Kidney (tissue), 14 donors: ENCODE measurements around the gene DIS3L2. TPM values are rescaled to one million over a fixed set of nuclear protein-coding genes. Genes with fewer than 3 reads are reported as not detected.
A peak's percentile ranks its signal among the peaks of the same experiment; 100 is the strongest.
"Not testable (repeated sequence)": the region's sequence is repeated elsewhere in the genome, so short reads cannot be mapped to it uniquely, and the experiment has no call there.

Source experiments
- DNase-seq, 5 donors: peaks; one replicate each; pipeline ENCODE4 v3.0.0-alpha.2; 2013 to 2020
- FAIRE-seq: peaks from 2 replicates; lab custom pipeline; 2012; peaks lifted over from hg19 to GRCh38; lab: Jason Lieb, UNC
- H3K27ac ChIP-seq, 2 donors: one replicate each; pipeline ENCODE4 v1.7.0; 2013; ENCODE audit warnings: low read depth in 2 of 2, low read length in 2 of 2, inconsistent platforms in 1 of 2
- H3K27me3 ChIP-seq: one replicate; pipeline ENCODE4 v1.7.1; 2013; ENCODE audit warnings: low read length, inconsistent platforms; ENCODE audit not compliant: control insufficient read depth, insufficient read depth
- H3K36me3 ChIP-seq, 3 donors: one replicate each; pipeline versions ENCODE4 v1.7.0 to v1.7.1; 2013; ENCODE audit warnings: low read length in 3 of 3, control low read depth in 1 of 3, inconsistent platforms in 1 of 3; ENCODE audit not compliant: insufficient read depth in 3 of 3, control insufficient read depth in 2 of 3
- H3K4me1 ChIP-seq, 3 donors: one replicate each; pipeline versions ENCODE4 v1.7.0 to v1.7.1; 2013; ENCODE audit warnings: low read length in 3 of 3, inconsistent platforms in 1 of 3, low read depth in 1 of 3; ENCODE audit not compliant: control insufficient read depth in 2 of 3, insufficient read depth in 2 of 3
- H3K4me3 ChIP-seq, 3 donors: one replicate each; pipeline versions ENCODE4 v1.7.0 to v1.8.1; 2013; ENCODE audit warnings: low read length in 3 of 3, control low read depth in 1 of 3, inconsistent platforms in 1 of 3
- H3K9ac ChIP-seq, 3 donors: one replicate each; pipeline versions ENCODE4 v1.7.0 to v1.7.1; 2013; ENCODE audit warnings: low read length in 3 of 3, control low read depth in 1 of 3, inconsistent platforms in 1 of 3
- H3K9me3 ChIP-seq, 3 donors: one replicate each; pipeline versions ENCODE4 v1.7.0 to v1.7.1; 2013; ENCODE audit warnings: low read length in 3 of 3, control low read depth in 1 of 3, inconsistent platforms in 1 of 3; ENCODE audit not compliant: control insufficient read depth in 2 of 3, insufficient read depth in 1 of 3
- intact Hi-C: fragments of 100-400 bp; cut with DNase I; formaldehyde crosslinking; loops from one replicate; pipeline ENCODE4 v1.11.1; 2022
- polyA plus RNA-seq: library from polyadenylated mRNA; stranded (reverse); fragments of 350-450 nt; fragmentation: Illumina TruSeq; extraction: RNeasy Lipid Tissue Mini Kit (QIAGEN cat#74804); gene quantifications from one replicate; pipeline ENCODE4 v1.2.3, GENCODE V29; 2014; ENCODE audit warnings: low read depth, low replicate concordance; ENCODE audit not compliant: insufficient read depth
- total RNA-seq: library from RNA; stranded (reverse); fragmentation: NEBNext Ultra II Directional; extraction: Animal tissue kit (Norgen Biotek cat#: 25700); gene quantifications from one replicate; pipeline ENCODE4 v1.2.1, GENCODE V29; 2021
- TF ChIP-seq, protein P1 (sequence below): IDR thresholded peaks from 3 replicates; pipeline ENCODE4 v1.5.1; 2012; ENCODE audit warnings: mild to moderate bottlenecking, moderate library complexity, borderline replicate concordance; ENCODE audit not compliant: insufficient read depth; ENCODE audit errors: extremely low read depth
- donor health status: control.
- donor health status: control.
- donor health status: control.
- donor health status: control.
- donor health status: control.
- donor health status: DM: yes; HTN: yes; CAD: no.
- donor health status: Normal renal cell carcinoma (clear cell type).

The DIS3L2 gene
- total and polyA plus RNA-seq, 2 donors from 2014 or later, result 12.3 to 47.7 TPM

DNA sequence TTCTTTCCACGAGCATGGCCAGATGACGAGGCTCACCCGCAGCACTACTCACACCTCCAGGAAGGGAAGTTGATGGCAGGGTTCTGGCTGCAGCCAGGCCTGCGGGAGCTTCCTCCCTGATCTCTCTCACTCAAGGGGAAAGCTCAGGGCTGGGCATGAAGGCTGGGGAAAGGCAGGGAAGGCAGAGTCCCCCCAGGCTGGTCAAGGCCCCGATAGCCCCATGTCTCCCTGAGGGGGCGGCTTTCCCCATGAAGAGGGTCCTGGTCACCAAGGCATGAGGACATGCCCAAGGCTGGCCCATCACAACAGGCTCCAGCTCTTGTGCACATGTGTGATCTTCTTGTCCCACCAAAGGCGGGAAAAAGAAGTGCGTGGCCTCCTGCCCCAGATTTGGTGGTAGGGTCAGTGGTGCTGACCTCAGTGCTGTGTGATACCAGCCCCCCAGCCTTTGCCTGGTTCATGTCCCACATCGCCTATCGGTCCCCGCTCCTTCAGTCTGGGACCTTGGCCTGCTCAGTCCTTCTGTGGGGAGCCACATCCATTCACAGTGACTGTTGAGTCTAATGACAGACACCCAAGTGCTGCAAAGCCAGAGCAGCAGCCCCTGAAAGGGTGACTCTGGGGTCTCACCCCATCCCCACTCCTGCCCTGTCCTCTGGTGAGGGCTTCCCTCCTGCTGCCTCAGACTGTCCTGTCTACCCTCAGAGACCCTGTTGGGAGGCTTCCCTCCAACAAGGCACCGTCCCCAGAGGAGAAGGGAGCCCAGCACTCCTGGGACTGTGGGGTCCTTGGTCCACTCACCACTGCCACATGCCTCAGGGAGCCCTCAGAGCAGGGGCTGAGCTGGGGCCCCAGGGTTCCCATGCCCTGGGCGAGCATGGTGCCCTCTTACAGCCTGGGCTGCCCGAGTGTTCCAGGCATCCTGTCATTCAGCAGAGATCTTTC, 367.3 kb downstream of the DIS3L2 start:
- Histone ChIP-seq H3K9ac (no peak overlapping the region), H3K27ac (no peak overlapping the region), H3K9me3 (no peaks in the 10 kb centered on the region), H3K4me1 (peaks cover 0 to 4% (median 0%) of the 10 kb centered on the region in 3 donors), H3K36me3 (no peaks in the 10 kb centered on the region), H3K27me3 (no peaks in the 10 kb centered on the region), H3K4me3 (no peak overlapping the region)
- DNase-seq (peak in 2 of 5 donors; percentile 32 to 57), FAIRE-seq (no peak)
- intact Hi-C loops, result loop anchor here (10.0 kb wide), 1 partner anchor 404 kb away; the partner anchor contains the start of gene NPPC
- TF ChIP-seq, protein P1, sequence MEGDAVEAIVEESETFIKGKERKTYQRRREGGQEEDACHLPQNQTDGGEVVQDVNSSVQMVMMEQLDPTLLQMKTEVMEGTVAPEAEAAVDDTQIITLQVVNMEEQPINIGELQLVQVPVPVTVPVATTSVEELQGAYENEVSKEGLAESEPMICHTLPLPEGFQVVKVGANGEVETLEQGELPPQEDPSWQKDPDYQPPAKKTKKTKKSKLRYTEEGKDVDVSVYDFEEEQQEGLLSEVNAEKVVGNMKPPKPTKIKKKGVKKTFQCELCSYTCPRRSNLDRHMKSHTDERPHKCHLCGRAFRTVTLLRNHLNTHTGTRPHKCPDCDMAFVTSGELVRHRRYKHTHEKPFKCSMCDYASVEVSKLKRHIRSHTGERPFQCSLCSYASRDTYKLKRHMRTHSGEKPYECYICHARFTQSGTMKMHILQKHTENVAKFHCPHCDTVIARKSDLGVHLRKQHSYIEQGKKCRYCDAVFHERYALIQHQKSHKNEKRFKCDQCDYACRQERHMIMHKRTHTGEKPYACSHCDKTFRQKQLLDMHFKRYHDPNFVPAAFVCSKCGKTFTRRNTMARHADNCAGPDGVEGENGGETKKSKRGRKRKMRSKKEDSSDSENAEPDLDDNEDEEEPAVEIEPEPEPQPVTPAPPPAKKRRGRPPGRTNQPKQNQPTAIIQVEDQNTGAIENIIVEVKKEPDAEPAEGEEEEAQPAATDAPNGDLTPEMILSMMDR, result no peak

DNA sequence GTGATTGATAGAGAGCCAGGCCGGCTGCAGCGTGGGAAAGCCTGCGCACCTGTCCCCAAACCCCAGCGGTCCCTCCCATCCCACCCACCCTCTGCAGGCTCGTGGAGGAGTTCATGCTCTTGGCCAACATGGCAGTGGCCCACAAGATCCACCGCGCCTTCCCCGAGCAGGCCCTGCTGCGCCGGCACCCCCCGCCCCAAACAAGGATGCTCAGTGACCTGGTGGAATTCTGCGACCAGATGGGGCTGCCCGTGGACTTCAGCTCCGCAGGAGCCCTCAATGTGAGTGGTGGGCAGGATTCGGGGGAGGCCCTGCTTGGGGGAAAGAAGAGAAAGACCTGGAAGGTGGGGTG, 368.2 kb downstream of the DIS3L2 start:
- DNase-seq, result peak in 2 of 5 donors; percentile 43 to 66
- H3K4me3 ChIP-seq, result no peak overlapping the region
- H3K36me3 ChIP-seq, result no peaks in the 10 kb centered on the region
- H3K27me3 ChIP-seq, result no peaks in the 10 kb centered on the region
- no peaks in the 10 kb centered on the region for H3K9me3 ChIP-seq
- intact Hi-C loops, result loop anchor here (10.0 kb wide), 1 partner anchor 405 kb away; the partner anchor contains the start of gene NPPC
- peaks cover 0 to 4% (median 0%) of the 10 kb centered on the region in 3 donors for H3K4me1 ChIP-seq
- FAIRE-seq, result no peak
- no peak overlapping the region for H3K9ac ChIP-seq
- H3K27ac ChIP-seq, result no peak overlapping the region
- TF ChIP-seq, protein P1, result no peak

DNA sequence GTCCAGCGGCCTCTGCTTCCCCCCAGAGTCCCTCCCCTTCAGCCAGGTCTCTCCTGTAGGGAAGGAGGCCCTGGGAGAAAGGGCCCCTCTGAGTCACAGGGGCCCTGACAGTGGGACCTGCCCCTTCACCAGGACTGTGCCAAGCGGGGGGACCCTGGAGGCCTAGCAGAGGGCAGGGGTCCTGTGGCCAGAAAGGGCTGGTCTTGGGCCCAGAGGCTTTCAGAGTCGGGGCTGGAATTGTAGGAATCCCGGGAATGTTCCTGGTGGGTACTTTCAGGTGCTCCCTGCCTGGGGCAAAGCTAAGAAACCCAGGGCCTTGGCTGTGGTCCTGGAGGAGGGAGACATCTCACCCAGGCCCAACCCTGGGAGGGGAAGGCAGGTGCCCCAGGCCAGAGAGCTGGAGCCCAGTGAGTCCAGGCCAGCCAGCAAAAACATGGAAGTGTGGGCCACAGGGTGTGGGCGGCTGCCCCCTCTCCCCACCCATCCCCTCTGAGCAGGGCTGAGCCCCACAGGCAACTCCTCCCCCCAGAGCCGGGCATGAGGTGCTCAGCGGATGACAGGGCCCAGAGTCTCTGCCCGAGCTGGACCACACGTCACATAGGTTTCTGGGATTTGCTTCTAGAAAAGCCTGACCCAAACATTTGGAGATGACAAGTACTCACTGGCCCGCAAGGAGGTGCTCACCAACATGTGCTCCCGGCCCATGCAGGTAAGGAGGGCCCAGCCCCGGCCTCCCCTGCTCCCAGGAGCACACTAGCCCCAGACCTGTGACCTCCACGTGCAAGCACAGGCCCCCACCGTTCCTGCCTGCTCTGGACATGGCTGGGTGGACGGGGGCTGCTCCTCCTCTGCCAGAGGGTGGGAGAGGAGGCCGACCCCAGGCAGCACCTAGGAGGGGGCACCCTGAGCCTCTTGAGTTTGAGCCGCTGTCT, 368.8 kb downstream of the DIS3L2 start:
- TF ChIP-seq, protein P1, result no peak
- H3K9me3 ChIP-seq, result no peaks in the 10 kb centered on the region
- no peaks in the 10 kb centered on the region for H3K27me3 ChIP-seq
- DNase-seq (peak in 2 of 5 donors; percentile 33 to 64), FAIRE-seq (no peak)
- H3K4me3 ChIP-seq, result no peak overlapping the region
- H3K9ac ChIP-seq, result no peak overlapping the region
- no peaks in the 10 kb centered on the region for H3K36me3 ChIP-seq
- peaks cover 0 to 4% (median 0%) of the 10 kb centered on the region in 3 donors for H3K4me1 ChIP-seq
- no peak overlapping the region for H3K27ac ChIP-seq
- intact Hi-C loops, result no loop called here

DNA sequence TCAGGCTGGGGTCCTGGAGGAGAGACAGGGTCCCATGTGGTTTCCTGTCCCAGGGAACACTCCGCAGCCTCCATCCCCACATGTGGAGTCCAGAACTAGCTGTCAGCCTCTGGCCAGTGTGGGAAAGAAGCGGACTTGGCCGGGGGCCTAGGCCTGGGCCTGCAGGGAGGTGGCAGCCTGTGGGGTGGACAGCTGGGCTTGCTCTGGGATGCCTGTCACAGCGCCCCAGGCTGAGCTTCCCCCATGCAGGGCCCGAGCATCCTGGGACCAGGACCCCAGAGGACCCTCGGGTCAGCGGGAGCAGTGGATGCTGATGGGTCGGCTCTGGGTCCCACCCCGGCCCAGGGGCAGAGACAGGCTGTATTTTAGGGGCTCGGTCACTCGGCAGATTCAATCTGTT, 369.5 kb downstream of the DIS3L2 start:
- H3K36me3 ChIP-seq, H3K4me3 ChIP-seq, intact Hi-C loops, FAIRE-seq, H3K9ac ChIP-seq, H3K9me3 ChIP-seq, H3K27ac ChIP-seq, H3K27me3 ChIP-seq, H3K4me1 ChIP-seq: not testable (repeated sequence)
- DNase-seq, result peak; percentile 28 to 89 (median 60)

DNA sequence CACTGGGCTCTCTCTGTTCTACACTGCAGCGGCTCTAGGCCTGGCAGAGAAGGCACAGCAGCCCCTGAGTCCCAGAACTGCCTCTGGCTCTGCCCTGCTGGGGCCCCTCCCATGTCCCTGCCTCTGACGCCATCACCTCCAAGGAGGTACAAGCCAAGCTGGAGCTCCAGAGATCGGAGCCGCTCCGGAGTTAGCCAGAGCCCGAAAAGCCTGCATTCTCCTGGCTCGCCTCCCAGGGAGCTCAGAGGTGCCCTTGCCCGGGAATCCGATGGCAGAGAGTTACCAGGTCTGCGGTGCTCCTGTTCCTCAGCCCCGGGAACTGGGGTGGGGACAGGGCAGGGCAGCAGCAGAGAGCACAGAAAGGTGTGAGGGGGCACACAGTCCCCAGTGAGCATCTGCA, 370.1 kb downstream of the DIS3L2 start:
- H3K4me3 ChIP-seq, H3K36me3 ChIP-seq, H3K9me3 ChIP-seq, intact Hi-C loops, H3K9ac ChIP-seq, H3K27me3 ChIP-seq, H3K4me1 ChIP-seq, H3K27ac ChIP-seq, FAIRE-seq: not testable (repeated sequence)
- peak in 1 of 5 donors; percentile 11 for DNase-seq
